ENCODE results near the gene IL10.
A peak's percentile ranks its signal among the peaks of the same experiment; 100 is the strongest.

IL10 gene

DNA sequence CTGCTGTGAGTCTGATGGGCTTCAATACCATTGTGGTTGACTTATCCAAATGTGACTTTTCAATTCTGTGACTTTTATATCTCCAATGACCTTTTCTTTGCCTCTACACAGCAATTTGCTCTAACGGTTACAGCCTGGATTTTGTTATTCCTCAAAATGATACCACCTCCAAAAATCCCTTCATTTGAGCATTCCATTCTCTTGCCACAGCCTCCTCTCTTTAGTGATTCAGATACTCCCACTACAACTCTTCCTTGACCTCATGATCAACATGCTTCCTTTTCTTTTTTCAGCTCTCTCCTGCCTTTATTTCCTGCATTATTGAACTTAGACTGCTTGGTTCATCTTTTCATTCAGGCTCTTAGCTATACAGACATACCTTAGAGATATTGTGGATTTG lies 18.3 kb downstream of the IL10 start:
- no peak overlapping the region for H3K4me3 ChIP-seq (ENCODE audit: low read length)
- TF ChIP-seq, protein P1, sequence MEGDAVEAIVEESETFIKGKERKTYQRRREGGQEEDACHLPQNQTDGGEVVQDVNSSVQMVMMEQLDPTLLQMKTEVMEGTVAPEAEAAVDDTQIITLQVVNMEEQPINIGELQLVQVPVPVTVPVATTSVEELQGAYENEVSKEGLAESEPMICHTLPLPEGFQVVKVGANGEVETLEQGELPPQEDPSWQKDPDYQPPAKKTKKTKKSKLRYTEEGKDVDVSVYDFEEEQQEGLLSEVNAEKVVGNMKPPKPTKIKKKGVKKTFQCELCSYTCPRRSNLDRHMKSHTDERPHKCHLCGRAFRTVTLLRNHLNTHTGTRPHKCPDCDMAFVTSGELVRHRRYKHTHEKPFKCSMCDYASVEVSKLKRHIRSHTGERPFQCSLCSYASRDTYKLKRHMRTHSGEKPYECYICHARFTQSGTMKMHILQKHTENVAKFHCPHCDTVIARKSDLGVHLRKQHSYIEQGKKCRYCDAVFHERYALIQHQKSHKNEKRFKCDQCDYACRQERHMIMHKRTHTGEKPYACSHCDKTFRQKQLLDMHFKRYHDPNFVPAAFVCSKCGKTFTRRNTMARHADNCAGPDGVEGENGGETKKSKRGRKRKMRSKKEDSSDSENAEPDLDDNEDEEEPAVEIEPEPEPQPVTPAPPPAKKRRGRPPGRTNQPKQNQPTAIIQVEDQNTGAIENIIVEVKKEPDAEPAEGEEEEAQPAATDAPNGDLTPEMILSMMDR (IDR thresholded peaks at IDR 0.05; ENCODE audit: insufficient read depth, low read depth, low read length, missing control alignments) = no peak
- DNase-seq (ENCODE audit: low read depth) = no peak

DNA sequence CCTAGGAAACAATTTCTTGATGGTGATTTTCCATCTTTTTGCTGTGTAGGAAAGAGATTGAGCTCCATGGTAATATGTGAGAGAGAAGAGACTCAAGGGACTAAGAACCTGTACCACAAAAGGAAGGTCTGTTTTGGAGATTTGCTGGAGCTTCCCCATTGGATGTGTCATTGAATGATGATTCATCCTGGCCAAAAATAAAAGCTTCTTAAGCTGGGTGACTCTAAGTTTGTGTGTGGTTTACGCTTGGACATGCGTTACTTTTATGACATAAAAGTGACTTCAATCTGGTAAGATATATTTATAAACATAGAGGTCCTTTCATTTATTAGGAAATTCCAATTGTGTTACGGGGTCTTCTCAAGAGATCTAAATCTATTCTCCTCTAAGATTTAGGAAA lies 19.2 kb downstream of the IL10 start:
- no peak overlapping the region for H3K4me3 ChIP-seq (ENCODE audit: low read length)
- TF ChIP-seq, protein P1 (IDR thresholded peaks at IDR 0.05; ENCODE audit: insufficient read depth, low read depth, low read length, missing control alignments) = no peak
- peak; percentile 32 for DNase-seq (ENCODE audit: low read depth)

- DNase-seq (ENCODE audit: low read depth) = no peak
- H3K4me3 ChIP-seq (ENCODE audit: low read length) = no peak overlapping the region
- TF ChIP-seq, protein P1 (IDR thresholded peaks at IDR 0.05; ENCODE audit: insufficient read depth, low read depth, low read length, missing control alignments) = no peak
These were observed 19.8 kb downstream of the IL10 start for GRCh38 chr1:206752481-206752880.

DNA sequence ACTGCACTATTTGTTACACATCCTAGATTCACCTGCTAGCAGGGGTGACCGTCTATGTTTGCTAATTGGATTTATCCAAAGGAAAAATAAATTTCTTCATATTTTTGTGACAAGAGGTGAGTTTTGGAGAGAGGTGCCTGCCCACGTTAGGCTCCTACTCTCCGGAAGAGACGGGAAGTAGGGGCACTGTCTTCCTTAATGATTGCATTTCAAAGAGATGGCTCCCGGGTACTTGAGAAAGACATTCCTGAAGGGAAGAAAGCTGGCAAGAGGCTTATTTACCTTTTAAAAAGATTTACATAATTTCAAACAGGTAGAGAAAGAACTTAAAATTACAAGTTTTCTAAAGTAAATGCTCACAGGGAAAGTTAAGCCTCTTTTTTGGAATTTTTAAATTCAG lies 20.4 kb downstream of the IL10 start:
- no peak for DNase-seq (ENCODE audit: low read depth)
- TF ChIP-seq, protein P1 (IDR thresholded peaks at IDR 0.05; ENCODE audit: insufficient read depth, low read depth, low read length, missing control alignments) = no peak
- H3K4me3 ChIP-seq (ENCODE audit: low read length) = no peak overlapping the region

DNA sequence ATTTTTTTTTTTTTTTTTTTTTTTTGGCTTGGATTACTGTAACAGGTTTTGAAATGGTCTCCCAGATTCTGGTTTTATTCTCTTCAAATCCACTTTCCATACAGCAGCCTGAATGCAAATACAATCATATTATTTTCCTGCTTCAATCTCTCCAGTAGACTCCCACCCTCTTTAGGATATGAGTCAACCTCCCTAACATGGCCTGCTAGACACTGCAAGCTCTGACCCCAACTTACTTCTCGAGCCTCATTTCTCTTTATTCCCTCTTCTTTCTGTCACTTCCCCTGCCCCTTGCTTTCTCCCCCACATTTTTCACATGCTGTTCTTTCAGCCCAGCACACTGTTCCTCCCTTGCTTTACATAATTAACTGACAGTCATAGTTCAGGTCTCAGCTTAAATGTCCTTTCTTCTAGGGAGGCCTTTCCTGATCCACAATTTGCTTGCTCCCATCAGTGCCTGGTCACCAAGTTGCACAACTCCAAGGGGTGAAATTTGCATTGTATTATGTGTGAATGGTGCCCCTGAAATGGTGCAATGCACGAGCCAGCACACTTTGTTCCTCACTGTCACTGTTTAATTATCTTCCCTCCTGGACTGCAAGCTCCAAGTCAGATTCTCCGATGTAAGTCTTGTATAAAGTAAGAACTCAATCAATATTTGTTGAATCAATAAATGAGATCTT lies 23.8 kb downstream of the IL10 start:
- H3K4me3 ChIP-seq (ENCODE audit: low read length) = no peak overlapping the region
- TF ChIP-seq, protein P1 (IDR thresholded peaks at IDR 0.05; ENCODE audit: insufficient read depth, low read depth, low read length, missing control alignments) = no peak
- DNase-seq (ENCODE audit: low read depth) = no peak

GRCh38 chr1:206745301-206745700 lies 27.0 kb downstream of the IL10 start:
- TF ChIP-seq, protein P1 (IDR thresholded peaks at IDR 0.05; ENCODE audit: insufficient read depth, low read depth, low read length, missing control alignments) = no peak
- H3K4me3 ChIP-seq (ENCODE audit: low read length) = no peak overlapping the region
- no peak for DNase-seq (ENCODE audit: low read depth)

- TF ChIP-seq, protein P1 (IDR thresholded peaks at IDR 0.05; ENCODE audit: insufficient read depth, low read depth, low read length, missing control alignments) = no peak
- no peak for DNase-seq (ENCODE audit: low read depth)
- no peak overlapping the region for H3K4me3 ChIP-seq (ENCODE audit: low read length)
These were observed 27.6 kb downstream of the IL10 start for GRCh38 chr1:206744683-206745082.

Data from epithelial cell of esophagus (primary cell).